BE2C (cell line): ENCODE results near the gene NFKBIB.

ENCODE experiments used
- DNase-seq: peaks from one replicate; pipeline ENCODE4 v3.0.0-alpha.2; 2020
- H3K27me3 ChIP-seq: fragments of 250-450 bp; sonication (Bioruptor Pico); 2 replicates; pipeline ENCODE4 v1.5.1; 2020; ENCODE audit warnings: mild to moderate bottlenecking
- H3K36me3 ChIP-seq: fragments of 250-450 bp; sonication (Bioruptor Pico); 2 replicates; pipeline ENCODE4 v1.5.1; 2020; ENCODE audit warnings: mild to moderate bottlenecking
- H3K4me1 ChIP-seq: fragments of 250-450 bp; sonication (Bioruptor Pico); 2 replicates; pipeline ENCODE4 v1.5.1; 2020
- H3K4me3 ChIP-seq: 2 replicates; pipeline ENCODE4 v1.5.1; 2011; ENCODE audit warnings: low read depth, low read length
- H3K9me3 ChIP-seq: fragments of 250-450 bp; sonication (Bioruptor Pico); 2 replicates; pipeline ENCODE4 v1.5.1; 2020
- TF ChIP-seq, protein P1 (sequence below): IDR thresholded peaks from 2 replicates; pipeline ENCODE4 v1.5.1; 2012; ENCODE audit warnings: mild to moderate bottlenecking, low read depth, low read length

NFKBIB gene

DNA sequence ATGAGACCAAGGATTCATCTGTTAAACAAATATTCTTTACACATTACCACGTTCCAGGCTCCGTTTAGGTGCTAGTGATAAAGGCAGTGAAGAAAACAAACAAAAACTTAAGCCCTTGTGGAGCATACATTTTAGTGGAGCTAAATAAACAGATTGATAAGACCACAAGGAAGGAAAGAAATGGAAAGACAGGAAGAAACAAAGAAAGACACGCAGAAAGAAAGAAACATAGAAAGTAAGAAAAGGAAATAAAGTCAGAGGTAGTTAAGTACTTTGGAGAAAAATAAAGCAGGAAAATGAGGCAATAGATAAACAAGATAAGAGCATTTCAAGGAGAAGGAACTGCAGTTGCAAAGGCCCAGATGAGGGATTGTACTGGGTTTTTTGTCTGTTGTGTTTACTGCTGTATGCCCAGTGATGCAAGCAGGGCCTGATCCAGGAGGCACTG lies 998 bp downstream of the NFKBIB start:
- DNase-seq: no peak
- no peaks in the 10 kb centered on the region for H3K27me3 ChIP-seq
- TF ChIP-seq, protein P1, sequence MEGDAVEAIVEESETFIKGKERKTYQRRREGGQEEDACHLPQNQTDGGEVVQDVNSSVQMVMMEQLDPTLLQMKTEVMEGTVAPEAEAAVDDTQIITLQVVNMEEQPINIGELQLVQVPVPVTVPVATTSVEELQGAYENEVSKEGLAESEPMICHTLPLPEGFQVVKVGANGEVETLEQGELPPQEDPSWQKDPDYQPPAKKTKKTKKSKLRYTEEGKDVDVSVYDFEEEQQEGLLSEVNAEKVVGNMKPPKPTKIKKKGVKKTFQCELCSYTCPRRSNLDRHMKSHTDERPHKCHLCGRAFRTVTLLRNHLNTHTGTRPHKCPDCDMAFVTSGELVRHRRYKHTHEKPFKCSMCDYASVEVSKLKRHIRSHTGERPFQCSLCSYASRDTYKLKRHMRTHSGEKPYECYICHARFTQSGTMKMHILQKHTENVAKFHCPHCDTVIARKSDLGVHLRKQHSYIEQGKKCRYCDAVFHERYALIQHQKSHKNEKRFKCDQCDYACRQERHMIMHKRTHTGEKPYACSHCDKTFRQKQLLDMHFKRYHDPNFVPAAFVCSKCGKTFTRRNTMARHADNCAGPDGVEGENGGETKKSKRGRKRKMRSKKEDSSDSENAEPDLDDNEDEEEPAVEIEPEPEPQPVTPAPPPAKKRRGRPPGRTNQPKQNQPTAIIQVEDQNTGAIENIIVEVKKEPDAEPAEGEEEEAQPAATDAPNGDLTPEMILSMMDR: no peak
- H3K36me3 ChIP-seq: peaks cover 9% of the 10 kb centered on the region
- peak overlapping the region; percentile 81 for H3K4me3 ChIP-seq
- H3K9me3 ChIP-seq: no peaks in the 10 kb centered on the region; the same call in 1 of the 2 replicates
- peaks cover 4% of the 10 kb centered on the region; the same call in 1 of the 2 replicates for H3K4me1 ChIP-seq

DNA sequence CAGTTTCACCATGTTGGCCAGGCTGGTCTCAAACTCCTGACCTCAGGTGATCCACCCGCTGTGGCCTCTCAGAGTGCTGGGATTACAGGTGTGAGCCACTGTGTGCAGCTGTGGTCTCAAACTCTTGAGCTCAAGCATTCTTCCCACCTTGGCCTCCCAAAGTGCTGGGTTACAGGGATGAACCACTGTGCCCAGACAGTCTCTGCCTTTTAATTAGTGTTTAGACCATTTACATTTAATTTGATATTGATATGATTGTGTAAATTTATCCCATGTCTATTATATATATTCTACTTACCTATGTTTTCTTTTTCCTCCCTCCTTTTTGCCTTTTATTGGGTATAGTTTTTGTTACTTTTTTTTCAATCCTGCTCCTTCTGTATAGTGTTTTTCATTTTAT lies 1.9 kb downstream of the NFKBIB start:
- Histone ChIP-seq H3K27me3 (no peaks in the 10 kb centered on the region), H3K4me3 (no peak overlapping the region), H3K9me3 (no peaks in the 10 kb centered on the region; the same call in 1 of the 2 replicates), H3K4me1 (peaks cover 4% of the 10 kb centered on the region; the same call in 1 of the 2 replicates), H3K36me3 (peaks cover 12% of the 10 kb centered on the region)
- TF ChIP-seq, protein P1: no peak
- no peak for DNase-seq

- TF ChIP-seq, protein P1: no peak
- peaks cover 22% of the 10 kb centered on the region for H3K36me3 ChIP-seq
- no peaks in the 10 kb centered on the region for H3K4me1 ChIP-seq
- DNase-seq: no peak
- no peaks in the 10 kb centered on the region for H3K27me3 ChIP-seq
- no peak overlapping the region for H3K4me3 ChIP-seq
- no peaks in the 10 kb centered on the region; the same call in none of the 2 replicates for H3K9me3 ChIP-seq
Measured at GRCh38 chr19:38904581-38905539, 5.1 kb downstream of the NFKBIB start.

GRCh38 chr19:38905620-38906019 lies 5.9 kb downstream of the NFKBIB start:
- peaks cover 22% of the 10 kb centered on the region for H3K36me3 ChIP-seq
- TF ChIP-seq, protein P1: no peak

GRCh38 chr19:38907227-38907626 lies 7.5 kb downstream of the NFKBIB start:
- TF ChIP-seq, protein P1: no peak

More at GRCh38 chr19:38905620-38906019, 5.9 kb downstream of the NFKBIB start:
- H3K4me3 ChIP-seq: no peak overlapping the region
- no peak for DNase-seq
- no peaks in the 10 kb centered on the region; the same call in none of the 2 replicates for H3K9me3 ChIP-seq
- H3K27me3 ChIP-seq: no peaks in the 10 kb centered on the region
- no peaks in the 10 kb centered on the region for H3K4me1 ChIP-seq

DNA sequence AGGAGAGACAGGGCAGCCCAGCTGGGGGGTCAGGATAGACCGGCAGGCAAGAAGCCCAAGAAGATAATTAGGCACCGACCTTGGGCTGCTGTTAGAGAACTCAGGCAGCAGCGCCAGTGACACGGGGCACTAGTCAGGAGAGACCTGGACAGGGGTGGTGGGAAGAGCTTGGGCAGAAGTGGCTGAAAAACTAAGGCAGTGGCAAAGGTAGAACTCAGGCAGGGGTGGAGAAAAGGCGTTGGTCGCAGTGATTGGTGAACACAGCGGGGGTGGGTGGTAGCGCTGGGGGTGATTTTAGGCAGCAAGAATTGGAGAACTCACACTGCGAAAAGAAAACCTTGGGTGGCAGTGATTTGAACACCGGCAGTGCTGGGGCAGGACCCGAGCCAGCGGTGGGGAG lies 7.9 kb downstream of the NFKBIB start:
- TF ChIP-seq, protein P1: no peak
- no peak for DNase-seq
- peaks cover 22% of the 10 kb centered on the region for H3K36me3 ChIP-seq

More at GRCh38 chr19:38907227-38907626, 7.5 kb downstream of the NFKBIB start:
- no peak overlapping the region for H3K4me3 ChIP-seq
- no peak for DNase-seq
- no peaks in the 10 kb centered on the region; the same call in 1 of the 2 replicates for H3K9me3 ChIP-seq
- no peaks in the 10 kb centered on the region for H3K27me3 ChIP-seq
- H3K36me3 ChIP-seq: peaks cover 22% of the 10 kb centered on the region
- H3K4me1 ChIP-seq: no peaks in the 10 kb centered on the region

More for the DNA sequence above, 7.9 kb downstream of the NFKBIB start:
- H3K27me3 ChIP-seq: no peaks in the 10 kb centered on the region
- no peaks in the 10 kb centered on the region for H3K4me1 ChIP-seq
- no peak overlapping the region for H3K4me3 ChIP-seq
- no peaks in the 10 kb centered on the region; the same call in 1 of the 2 replicates for H3K9me3 ChIP-seq
